Keratinocyte (primary cell): Measurements from ENCODE around the gene GPR32. TPM values are rescaled to one million over a fixed set of nuclear protein-coding genes. Genes with fewer than 3 reads are reported as not detected.

Experiments
- DNase-seq: peaks from one replicate; pipeline ENCODE4 v3.0.0-alpha.2; 2011; ENCODE audit warnings: low read depth, missing footprints, low spot score
- FAIRE-seq: peaks from 2 replicates; lab custom pipeline; 2011; peaks lifted over from hg19 to GRCh38; lab: Jason Lieb, UNC
- H2AFZ ChIP-seq: 2 replicates; pipeline ENCODE4 v1.6.0; 2012; ENCODE audit warnings: low read length, control low read depth, inconsistent platforms; ENCODE audit not compliant: control insufficient read depth
- H3K27ac ChIP-seq: 2 replicates; pipeline ENCODE4 v1.5.1; 2011; ENCODE audit warnings: low read length; ENCODE audit not compliant: control insufficient read depth, insufficient read depth
- H3K27me3 ChIP-seq: 3 replicates; pipeline ENCODE4 v1.6.0; 2011; ENCODE audit warnings: low read length; ENCODE audit not compliant: control insufficient read depth, insufficient read depth; ENCODE audit errors: extremely low read depth
- H3K36me3 ChIP-seq, 2 experiments: 2 replicates in 1 of 2; 3 replicates in 1 of 2; pipeline ENCODE4 v1.5.1; 2011; ENCODE audit warnings: low read length in 2 of 2, mild to moderate bottlenecking in 1 of 2; ENCODE audit not compliant: control insufficient read depth in 2 of 2, insufficient read depth in 2 of 2; ENCODE audit errors: extremely low read depth in 1 of 2
- H3K4me1 ChIP-seq: 3 replicates; pipeline ENCODE4 v1.5.1; 2011; ENCODE audit warnings: low read length; ENCODE audit not compliant: control insufficient read depth, insufficient read depth; ENCODE audit errors: extremely low read depth
- H3K4me2 ChIP-seq: 3 replicates; pipeline ENCODE4 v1.6.0; 2011; ENCODE audit warnings: low read depth, low read length; ENCODE audit not compliant: control insufficient read depth, insufficient read depth; ENCODE audit errors: extremely low read depth
- H3K4me3 ChIP-seq, 3 experiments: fragments of 200-600 bp in 1 of 3; sonication (generic) in 1 of 3; 2 replicates in 2 of 3; 3 replicates in 1 of 3; pipeline ENCODE4 v1.5.1; 2011 to 2016; ENCODE audit warnings: low read length in 3 of 3, mild to moderate bottlenecking in 3 of 3, control low read depth in 2 of 3, inconsistent platforms in 1 of 3, low read depth in 1 of 3, mixed read lengths in 1 of 3, mixed run types in 1 of 3, moderate library complexity in 1 of 3; ENCODE audit not compliant: control insufficient read depth in 2 of 3, insufficient read depth in 2 of 3; ENCODE audit errors: extremely low read depth in 1 of 3
- H3K79me2 ChIP-seq: 2 replicates; pipeline ENCODE4 v1.6.0; 2012; ENCODE audit warnings: low read length; ENCODE audit not compliant: control insufficient read depth, insufficient read depth
- H3K9ac ChIP-seq: 3 replicates; pipeline ENCODE4 v1.6.0; 2011; ENCODE audit warnings: low read length; ENCODE audit not compliant: control insufficient read depth, insufficient read depth; ENCODE audit errors: extremely low read depth
- H3K9me1 ChIP-seq: 3 replicates; pipeline ENCODE4 v1.6.0; 2011; ENCODE audit warnings: low read length; ENCODE audit not compliant: control insufficient read depth, insufficient read depth; ENCODE audit errors: extremely low read depth
- H3K9me3 ChIP-seq: 2 replicates; pipeline ENCODE4 v1.5.1; 2012; ENCODE audit warnings: low read depth, low read length; ENCODE audit not compliant: control insufficient read depth
- H4K20me1 ChIP-seq: 3 replicates; pipeline ENCODE4 v1.6.0; 2011; ENCODE audit warnings: low read length; ENCODE audit not compliant: control insufficient read depth, insufficient read depth; ENCODE audit errors: extremely low read depth
- EZH2 ChIP-seq: IDR thresholded peaks from one replicate; pipeline ENCODE4 v1.6.1; 2012; ENCODE audit warnings: inconsistent platforms, mild to moderate bottlenecking, low read length, moderate library complexity
- dilution Hi-C: fragments of 300-500 bp; cut with MboI; formaldehyde crosslinking; loops from one replicate; pipeline ENCODE4 v1.7.0; 2020; ENCODE audit warnings: low sequenced_read_pairs; ENCODE audit not compliant: extremely low pct_ligation_motif_present
- polyA plus RNA-seq, 5 experiments: library from polyadenylated mRNA; depleted of rRNA in 3 of 5; stranded (reverse) in 3 of 5; stranded (forward) in 1 of 5; unstranded in 1 of 5; fragments of >200 nt; gene quantifications; 1 replicate in 1 of 5; 2 replicates in 3 of 5; 3 replicates in 1 of 5; pipeline versions ENCODE4 v1.2.1 to v1.2.3, GENCODE V29; 2011 to 2012; ENCODE audit warnings: missing spikeins in 2 of 5, low read depth in 1 of 5, low replicate concordance in 1 of 5
- TF ChIP-seq, protein P1 (sequence below), 3 experiments: IDR thresholded peaks in 1 of 3; conservative IDR thresholded peaks in 1 of 3; optimal IDR thresholded peaks in 1 of 3; 2 replicates in 2 of 3; 3 replicates in 1 of 3; pipeline versions ENCODE3 to v1.5.1; 2011; ENCODE audit warnings: low read length in 3 of 3, mild to moderate bottlenecking in 3 of 3, moderate library complexity in 2 of 3, control low read depth in 1 of 3, inconsistent platforms in 1 of 3; ENCODE audit not compliant: insufficient read depth in 2 of 3; ENCODE audit errors: extremely low read depth in 1 of 3

GPR32 gene
- polyA plus RNA-seq, 1 donor (not counting 4 experiments of a cell fraction or from before 2014, with no cell fraction given) = not detected

DNA sequence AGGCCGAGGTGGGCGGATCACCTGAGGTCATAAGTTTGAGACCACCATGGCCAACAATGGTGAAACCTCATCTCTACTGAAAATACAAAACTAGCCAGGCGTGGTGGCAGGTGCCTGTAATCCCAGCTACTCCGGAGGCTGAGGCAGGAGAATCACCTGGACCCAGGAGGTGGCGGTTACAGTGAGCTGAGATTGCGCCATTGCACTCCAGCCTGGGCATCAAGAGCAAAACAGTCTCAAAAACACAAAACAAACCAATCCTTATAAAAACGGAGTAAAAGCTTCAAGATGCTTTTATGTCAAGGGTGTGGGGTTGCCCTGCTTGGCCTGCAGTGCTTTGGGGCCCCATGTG is 27.1 kb downstream of the GPR32 start:
- FAIRE-seq (no peak), DNase-seq (no peak)
- no peak overlapping the region for H3K27ac ChIP-seq
- peaks cover 47% of the 10 kb centered on the region for H4K20me1 ChIP-seq
- no peaks in the 10 kb centered on the region for H3K9me3 ChIP-seq
- peaks cover 9% of the 10 kb centered on the region for H3K4me1 ChIP-seq
- H3K9ac ChIP-seq = no peak overlapping the region
- no peak overlapping the region for H3K4me3 ChIP-seq
- H2AFZ ChIP-seq = no peak overlapping the region
- H3K27me3 ChIP-seq = no peaks in the 10 kb centered on the region
- dilution Hi-C loops = no loop called here
- TF ChIP-seq, protein P1, sequence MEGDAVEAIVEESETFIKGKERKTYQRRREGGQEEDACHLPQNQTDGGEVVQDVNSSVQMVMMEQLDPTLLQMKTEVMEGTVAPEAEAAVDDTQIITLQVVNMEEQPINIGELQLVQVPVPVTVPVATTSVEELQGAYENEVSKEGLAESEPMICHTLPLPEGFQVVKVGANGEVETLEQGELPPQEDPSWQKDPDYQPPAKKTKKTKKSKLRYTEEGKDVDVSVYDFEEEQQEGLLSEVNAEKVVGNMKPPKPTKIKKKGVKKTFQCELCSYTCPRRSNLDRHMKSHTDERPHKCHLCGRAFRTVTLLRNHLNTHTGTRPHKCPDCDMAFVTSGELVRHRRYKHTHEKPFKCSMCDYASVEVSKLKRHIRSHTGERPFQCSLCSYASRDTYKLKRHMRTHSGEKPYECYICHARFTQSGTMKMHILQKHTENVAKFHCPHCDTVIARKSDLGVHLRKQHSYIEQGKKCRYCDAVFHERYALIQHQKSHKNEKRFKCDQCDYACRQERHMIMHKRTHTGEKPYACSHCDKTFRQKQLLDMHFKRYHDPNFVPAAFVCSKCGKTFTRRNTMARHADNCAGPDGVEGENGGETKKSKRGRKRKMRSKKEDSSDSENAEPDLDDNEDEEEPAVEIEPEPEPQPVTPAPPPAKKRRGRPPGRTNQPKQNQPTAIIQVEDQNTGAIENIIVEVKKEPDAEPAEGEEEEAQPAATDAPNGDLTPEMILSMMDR (optimal IDR thresholded peaks at IDR 0.05 in 1 of 3, IDR thresholded peaks at IDR 0.05 in 1 of 3, conservative IDR thresholded peaks at IDR 0.05 in 1 of 3; ENCODE audit: extremely low read depth in 1 of 3, insufficient read depth in 2 of 3, low read length in 3 of 3) = no peak
- peaks cover 37% of the 10 kb centered on the region for H3K79me2 ChIP-seq
- no peaks in the 10 kb centered on the region for H3K9me1 ChIP-seq
- no peak overlapping the region for H3K4me2 ChIP-seq
- H3K36me3 ChIP-seq = peaks cover 25 to 43% of the 10 kb centered on the region in 2 experiments

DNA sequence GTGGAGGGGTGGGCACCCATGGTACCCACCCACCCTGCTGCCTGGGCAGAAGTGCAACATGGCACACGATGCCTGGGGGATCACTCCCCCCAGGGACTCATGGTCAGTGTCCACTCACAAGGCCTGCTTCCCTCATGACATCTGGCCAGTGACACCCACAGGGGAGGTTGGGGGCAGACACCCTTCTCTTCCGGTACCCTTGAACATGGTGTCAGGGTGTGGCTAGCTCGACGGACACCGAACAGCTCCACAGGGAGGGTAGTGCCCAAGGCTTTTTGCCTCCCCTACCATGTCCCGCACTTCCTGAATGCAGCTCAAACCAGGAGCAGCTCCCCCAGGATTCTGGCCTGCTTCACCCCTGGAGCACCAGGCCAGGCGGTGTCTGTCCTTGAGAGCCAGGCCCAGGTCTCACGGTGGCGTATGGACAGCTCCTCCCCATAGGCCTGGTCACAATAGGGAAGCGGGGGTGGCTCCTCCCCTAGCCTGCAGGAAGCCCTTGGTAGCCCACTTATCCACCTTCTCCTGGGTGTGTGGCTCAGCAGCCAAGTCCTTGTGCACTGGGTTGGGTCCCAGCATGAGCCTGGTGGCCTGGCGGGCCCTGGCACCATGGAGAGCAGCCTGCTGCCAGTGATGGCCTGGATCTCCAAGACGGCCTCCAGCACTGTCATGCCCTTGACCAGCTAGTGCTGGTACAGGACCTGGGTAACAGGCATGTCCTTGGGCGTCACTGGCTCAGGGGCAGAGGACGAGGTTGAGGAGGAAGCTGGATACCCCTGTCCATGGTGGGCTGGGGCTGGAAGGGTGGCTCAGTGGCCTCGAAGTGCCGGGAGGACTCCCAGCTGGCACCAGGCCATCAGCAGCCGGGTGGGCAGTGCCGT is 27.8 kb downstream of the GPR32 start:
- dilution Hi-C loops = no loop called here
- TF ChIP-seq EZH2 = no peak
- TF ChIP-seq, protein P1 (optimal IDR thresholded peaks at IDR 0.05 in 1 of 3, IDR thresholded peaks at IDR 0.05 in 1 of 3, conservative IDR thresholded peaks at IDR 0.05 in 1 of 3; ENCODE audit: extremely low read depth in 1 of 3, insufficient read depth in 2 of 3, low read length in 3 of 3) = no peak

More for the DNA sequence above, 27.8 kb downstream of the GPR32 start:
- Histone ChIP-seq H3K36me3 (peaks cover 26 to 43% of the 10 kb centered on the region in 2 experiments), H3K4me2 (no peak overlapping the region), H4K20me1 (peaks cover 47% of the 10 kb centered on the region), H3K9me1 (no peaks in the 10 kb centered on the region), H3K27me3 (no peaks in the 10 kb centered on the region), H3K4me3 (no peak overlapping the region), H2AFZ (no peak overlapping the region), H3K9me3 (no peaks in the 10 kb centered on the region), H3K9ac (no peak overlapping the region), H3K4me1 (peaks cover 15% of the 10 kb centered on the region), H3K79me2 (peaks cover 43% of the 10 kb centered on the region), H3K27ac (no peak overlapping the region)
- no peak for FAIRE-seq
- DNase-seq = no peak
